H9 (cell line): Measurements from ENCODE around the gene C9orf152. TPM values are rescaled to one million over a fixed set of nuclear protein-coding genes. Genes with fewer than 3 reads are reported as not detected.

Experiments
- DNase-seq: peaks from one replicate; pipeline ENCODE4 v3.0.0-alpha.2; 2017
- H2AFZ ChIP-seq: one replicate; pipeline ENCODE4 v1.6.1; 2013; ENCODE audit warnings: mild to moderate bottlenecking, low read length, control low read depth, moderate library complexity
- H2AK5ac ChIP-seq: 2 replicates; pipeline ENCODE4 v1.6.1; 2013; ENCODE audit warnings: low read length, control low read depth, mixed read lengths; ENCODE audit not compliant: insufficient read length
- H2BK120ac ChIP-seq: one replicate; pipeline ENCODE4 v1.6.1; 2013; ENCODE audit warnings: low read depth, mild to moderate bottlenecking, low read length, control low read depth, inconsistent platforms; ENCODE audit not compliant: poor library complexity, severe bottlenecking
- H2BK12ac ChIP-seq: 2 replicates; pipeline ENCODE4 v1.6.1; 2013; ENCODE audit warnings: low read length, control low read depth, mixed read lengths, low read depth; ENCODE audit not compliant: insufficient read length
- H2BK15ac ChIP-seq: 2 replicates; pipeline ENCODE4 v1.6.1; 2013; ENCODE audit warnings: low read depth, low read length, control low read depth
- H2BK20ac ChIP-seq: one replicate; pipeline ENCODE4 v1.6.1; 2013; ENCODE audit warnings: low read depth, mild to moderate bottlenecking, low read length, control low read depth, inconsistent platforms; ENCODE audit not compliant: poor library complexity, severe bottlenecking
- H2BK5ac ChIP-seq: 2 replicates; pipeline ENCODE4 v1.6.1; 2013; ENCODE audit warnings: low read length, control low read depth, mixed read lengths; ENCODE audit not compliant: insufficient read length
- H3K14ac ChIP-seq: 2 replicates; pipeline ENCODE4 v1.6.1; 2013; ENCODE audit warnings: low read length, control low read depth; ENCODE audit not compliant: insufficient read depth
- H3K18ac ChIP-seq: 2 replicates; pipeline ENCODE4 v1.6.1; 2013; ENCODE audit warnings: low read depth, mild to moderate bottlenecking, mixed read lengths, low read length, control low read depth; ENCODE audit not compliant: insufficient read length
- H3K23ac ChIP-seq: 2 replicates; pipeline ENCODE4 v1.6.1; 2013; ENCODE audit warnings: low read length, control low read depth, mixed read lengths, low read depth; ENCODE audit not compliant: insufficient read length
- H3K23me2 ChIP-seq: 2 replicates; pipeline ENCODE4 v1.6.1; 2013; ENCODE audit warnings: low read depth, mild to moderate bottlenecking, mixed read lengths, low read length, control low read depth; ENCODE audit not compliant: insufficient read length, poor library complexity, severe bottlenecking
- H3K27ac ChIP-seq: 2 replicates; pipeline ENCODE4 v1.5.1; 2013; ENCODE audit warnings: low read length, control low read depth, mixed read lengths, low read depth; ENCODE audit not compliant: insufficient read length
- H3K27me3 ChIP-seq: 2 replicates; pipeline ENCODE4 v1.6.1; 2013; ENCODE audit warnings: low read length, control low read depth, inconsistent platforms; ENCODE audit not compliant: insufficient read depth
- H3K4ac ChIP-seq: 2 replicates; pipeline ENCODE4 v1.6.1; 2013; ENCODE audit warnings: low read depth, mild to moderate bottlenecking, control low read depth, inconsistent platforms, low read length, moderate library complexity
- H3K4me1 ChIP-seq: 2 replicates; pipeline ENCODE4 v1.6.1; 2013; ENCODE audit warnings: low read length, control low read depth, inconsistent platforms; ENCODE audit not compliant: insufficient read depth
- H3K4me2 ChIP-seq: 2 replicates; pipeline ENCODE4 v1.6.1; 2013; ENCODE audit warnings: low read length, control low read depth, mixed read lengths; ENCODE audit not compliant: insufficient read length, insufficient read depth
- H3K56ac ChIP-seq: 2 replicates; pipeline ENCODE4 v1.6.1; 2013; ENCODE audit warnings: low read depth, mild to moderate bottlenecking, mixed read lengths, low read length, control low read depth; ENCODE audit not compliant: insufficient read length
- H3K79me1 ChIP-seq: 2 replicates; pipeline ENCODE4 v1.6.1; 2013; ENCODE audit warnings: low read depth, mild to moderate bottlenecking, moderate library complexity, low read length, control low read depth, inconsistent platforms; ENCODE audit not compliant: insufficient read depth, poor library complexity, severe bottlenecking
- H3K79me2 ChIP-seq: 2 replicates; pipeline ENCODE4 v1.6.1; 2013; ENCODE audit warnings: low read length, control low read depth, inconsistent platforms; ENCODE audit not compliant: insufficient read depth
- H3K9ac ChIP-seq: 2 replicates; pipeline ENCODE4 v1.6.1; 2013; ENCODE audit warnings: low read length, control low read depth, mixed read lengths; ENCODE audit not compliant: insufficient read length; ENCODE audit errors: extremely low read depth
- H3K9me3 ChIP-seq: one replicate; pipeline ENCODE4 v1.6.1; 2013; ENCODE audit warnings: low read depth, low read length, inconsistent platforms; ENCODE audit not compliant: control insufficient read depth
- H3T11ph ChIP-seq: one replicate; pipeline ENCODE4 v1.6.1; 2013; ENCODE audit warnings: mild to moderate bottlenecking, low read length, control low read depth, inconsistent platforms
- H4K20me1 ChIP-seq: one replicate; pipeline ENCODE4 v1.6.1; 2013; ENCODE audit not compliant: control insufficient read depth, insufficient read length, insufficient read depth
- H4K5ac ChIP-seq: 2 replicates; pipeline ENCODE4 v1.6.1; 2013; ENCODE audit warnings: low read depth, mild to moderate bottlenecking, mixed read lengths, low read length, control low read depth; ENCODE audit not compliant: insufficient read length
- H4K8ac ChIP-seq: replicated peaks from 2 replicates; pipeline ENCODE4 v1.6.1; 2013; ENCODE audit warnings: low read length, control low read depth, mixed read lengths, low read depth; ENCODE audit not compliant: insufficient read length
- H4K91ac ChIP-seq: 2 replicates; pipeline ENCODE4 v1.6.1; 2013; ENCODE audit warnings: low read depth, mild to moderate bottlenecking, moderate library complexity, mixed read lengths, low read length, control low read depth; ENCODE audit not compliant: insufficient read length
- H3K27ac Mint-ChIP-seq, 3 experiments: 2 replicates in 2 of 3; 3 replicates in 1 of 3; pipeline ENCODE4 v1.8.0; 2020 to 2021; ENCODE audit warnings: mixed read lengths in 3 of 3, mild to moderate bottlenecking in 1 of 3, moderate library complexity in 1 of 3
- H3K27me3 Mint-ChIP-seq: 2 replicates; pipeline ENCODE4 v1.8.0; 2021; ENCODE audit warnings: low read depth, mild to moderate bottlenecking, moderate library complexity, mixed read lengths
- H3K36me3 Mint-ChIP-seq, 3 experiments: 2 replicates in 2 of 3; 3 replicates in 1 of 3; pipeline ENCODE4 v1.8.0; 2020 to 2021; ENCODE audit warnings: low read depth in 3 of 3, mixed read lengths in 3 of 3; ENCODE audit not compliant: insufficient read depth in 1 of 3
- H3K4me1 Mint-ChIP-seq, 2 experiments: 2 replicates each; pipeline ENCODE4 v1.8.0; 2020; ENCODE audit warnings: mixed read lengths in 2 of 2
- H3K4me3 Mint-ChIP-seq, 2 experiments: 2 replicates in 1 of 2; 3 replicates in 1 of 2; pipeline ENCODE4 v1.8.0; 2020 to 2021; ENCODE audit warnings: mild to moderate bottlenecking in 2 of 2, mixed read lengths in 2 of 2, moderate library complexity in 1 of 2
- H3K9me3 Mint-ChIP-seq, 2 experiments: 2 replicates in 1 of 2; 3 replicates in 1 of 2; pipeline ENCODE4 v1.8.0; 2020; ENCODE audit warnings: mild to moderate bottlenecking in 2 of 2, mixed read lengths in 2 of 2, moderate library complexity in 1 of 2
- WGBS: extraction: QIAGEN DNeasy Blood & Tissue Kit; methylation state at CpG from one replicate; pipeline ENCODE4 v1.1.7; 2013; ENCODE audit warnings: missing lambda C conversion rate, low lambda C conversion rate, mixed read lengths; ENCODE audit not compliant: insufficient read length; ENCODE audit errors: extremely low coverage; 5-methylcytosine and 5-hydroxymethylcytosine counted together
- total RNA-seq: library from RNA; stranded (reverse); gene quantifications from 2 replicates; pipeline ENCODE4 v1.2.1, GENCODE V29; 2021
- TF ChIP-seq, protein P1 (sequence below): fragments of 200-600 bp; sonication (generic); conservative IDR thresholded peaks from 3 replicates; pipeline ENCODE4 v1.8.0; 2021; ENCODE audit warnings: antibody characterized with exemption, mild to moderate bottlenecking

C9orf152 gene
- total RNA-seq, 1 experiment from 2014 or later, result not detected

DNA sequence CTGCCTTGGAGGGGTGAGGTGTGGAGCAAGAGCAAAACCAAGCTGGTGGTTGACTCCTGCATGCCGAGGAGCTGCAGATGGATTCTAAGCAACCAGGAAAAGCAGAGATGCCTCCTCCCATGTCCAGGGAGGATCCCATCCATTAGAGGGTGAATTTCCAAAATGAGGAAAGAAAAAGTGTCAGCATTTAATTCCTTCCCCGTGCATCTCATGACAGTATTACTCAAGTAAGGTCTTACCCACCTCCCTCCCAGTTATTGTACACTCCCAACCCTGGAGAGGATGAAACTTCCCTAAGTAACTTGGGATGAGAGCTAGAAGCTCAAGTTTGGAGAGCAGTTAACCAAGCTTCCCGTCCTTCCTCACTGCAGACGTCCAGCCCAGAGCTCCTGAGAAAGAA is 19.9 kb downstream of the C9orf152 start:
- no peak overlapping the region for H2AFZ ChIP-seq
- no peak overlapping the region for H4K91ac ChIP-seq
- no peaks in the 10 kb centered on the region for H3K27me3 ChIP-seq
- H3K9me3 ChIP-seq, result no peaks in the 10 kb centered on the region
- H2AK5ac ChIP-seq, result no peak overlapping the region
- no peak overlapping the region for H3K56ac ChIP-seq
- no peak overlapping the region for H4K5ac ChIP-seq
- no peak overlapping the region for H3K14ac ChIP-seq
- WGBS, result no CpG with 5 or more reads among the region's 4 CpGs
- H3K23ac ChIP-seq, result no peak overlapping the region
- no peak overlapping the region for H3K27ac ChIP-seq
- no peak overlapping the region for H2BK120ac ChIP-seq
- no peak overlapping the region for H3K4me3 Mint-ChIP-seq
- no peak overlapping the region for H4K8ac ChIP-seq
- H3K36me3 Mint-ChIP-seq, result no peaks in the 10 kb centered on the region
- no peaks in the 10 kb centered on the region for H3K79me1 ChIP-seq
- H3K4me1 Mint-ChIP-seq, result peaks cover 4 to 8% of the 10 kb centered on the region in 2 experiments
- H2BK12ac ChIP-seq, result no peak overlapping the region
- no peaks in the 10 kb centered on the region; the same call in 1 of the 2 replicates for H3K4me1 ChIP-seq
- H3K4ac ChIP-seq, result no peak overlapping the region
- peaks cover 1% of the 10 kb centered on the region; the same call in 1 of the 2 replicates for H3K27me3 Mint-ChIP-seq
- H3K9me3 Mint-ChIP-seq, result no peaks in the 10 kb centered on the region
- H3K23me2 ChIP-seq, result no peaks in the 10 kb centered on the region
- H2BK5ac ChIP-seq, result no peak overlapping the region
- TF ChIP-seq, protein P1, sequence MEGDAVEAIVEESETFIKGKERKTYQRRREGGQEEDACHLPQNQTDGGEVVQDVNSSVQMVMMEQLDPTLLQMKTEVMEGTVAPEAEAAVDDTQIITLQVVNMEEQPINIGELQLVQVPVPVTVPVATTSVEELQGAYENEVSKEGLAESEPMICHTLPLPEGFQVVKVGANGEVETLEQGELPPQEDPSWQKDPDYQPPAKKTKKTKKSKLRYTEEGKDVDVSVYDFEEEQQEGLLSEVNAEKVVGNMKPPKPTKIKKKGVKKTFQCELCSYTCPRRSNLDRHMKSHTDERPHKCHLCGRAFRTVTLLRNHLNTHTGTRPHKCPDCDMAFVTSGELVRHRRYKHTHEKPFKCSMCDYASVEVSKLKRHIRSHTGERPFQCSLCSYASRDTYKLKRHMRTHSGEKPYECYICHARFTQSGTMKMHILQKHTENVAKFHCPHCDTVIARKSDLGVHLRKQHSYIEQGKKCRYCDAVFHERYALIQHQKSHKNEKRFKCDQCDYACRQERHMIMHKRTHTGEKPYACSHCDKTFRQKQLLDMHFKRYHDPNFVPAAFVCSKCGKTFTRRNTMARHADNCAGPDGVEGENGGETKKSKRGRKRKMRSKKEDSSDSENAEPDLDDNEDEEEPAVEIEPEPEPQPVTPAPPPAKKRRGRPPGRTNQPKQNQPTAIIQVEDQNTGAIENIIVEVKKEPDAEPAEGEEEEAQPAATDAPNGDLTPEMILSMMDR, result no peak
- H4K20me1 ChIP-seq, result no peaks in the 10 kb centered on the region
- no peak for DNase-seq
- H2BK20ac ChIP-seq, result no peak overlapping the region
- no peak overlapping the region for H2BK15ac ChIP-seq
- no peak overlapping the region for H3K27ac Mint-ChIP-seq
- H3K79me2 ChIP-seq, result no peaks in the 10 kb centered on the region
- H3T11ph ChIP-seq, result no peak overlapping the region
- no peak overlapping the region for H3K9ac ChIP-seq
- H3K4me2 ChIP-seq, result no peak overlapping the region
- no peak overlapping the region for H3K18ac ChIP-seq
